Natural killer cell treated with Interleukin-12 subunit alpha and Interleukin-12 subunit beta and Interleukin-15 and Interleukin-18, amount 100 ng/mL, for 72 hours (primary cell): Measurements from ENCODE around the gene PCP2. TPM values are rescaled to one million over a fixed set of nuclear protein-coding genes. Genes with fewer than 3 reads are reported as not detected.

Source experiments
- ATAC-seq, 2 donors: fragments of 150-1000 bp; cut with Tn5 transposase in 1 of 2; sonication (Bioruptor Pico), chemical (Tn5 transposase) in 1 of 2; 2 replicates each; pipeline ENCODE4 v1.10.0; 2021
- DNase-seq: peaks from one replicate; pipeline ENCODE4 v3.0.0; 2022; ENCODE audit warnings: low spot score
- H3K27ac Mint-ChIP-seq, 2 donors: 1 replicate in 1 of 2; 2 replicates in 1 of 2; pipeline ENCODE4 v1.8.0; 2022; ENCODE audit warnings: mixed read lengths in 2 of 2, mild to moderate bottlenecking in 1 of 2, moderate library complexity in 1 of 2
- H3K27me3 Mint-ChIP-seq, 2 donors: 1 replicate in 1 of 2; 2 replicates in 1 of 2; pipeline ENCODE4 v1.8.0; 2022; ENCODE audit warnings: mixed read lengths in 2 of 2
- H3K36me3 Mint-ChIP-seq: one replicate; pipeline ENCODE4 v1.8.0; 2022; ENCODE audit warnings: mixed read lengths
- H3K4me1 Mint-ChIP-seq, 2 donors: 1 replicate in 1 of 2; 2 replicates in 1 of 2; pipeline ENCODE4 v1.8.0; 2022; ENCODE audit warnings: low read depth in 2 of 2, mixed read lengths in 2 of 2, mild to moderate bottlenecking in 1 of 2
- H3K4me3 Mint-ChIP-seq: one replicate; pipeline ENCODE4 v1.8.0; 2022; ENCODE audit warnings: mixed read lengths
- H3K9me3 Mint-ChIP-seq: 2 replicates; pipeline ENCODE4 v1.8.0; 2022; ENCODE audit warnings: mixed read lengths
- total RNA-seq, 2 donors: library from RNA; stranded (reverse); gene quantifications; one replicate each; pipeline ENCODE4 v1.2.3, GENCODE V29; 2022

PCP2 gene
- total RNA-seq, 2 donors from 2014 or later, result 1.2 to 1.5 TPM

DNA sequence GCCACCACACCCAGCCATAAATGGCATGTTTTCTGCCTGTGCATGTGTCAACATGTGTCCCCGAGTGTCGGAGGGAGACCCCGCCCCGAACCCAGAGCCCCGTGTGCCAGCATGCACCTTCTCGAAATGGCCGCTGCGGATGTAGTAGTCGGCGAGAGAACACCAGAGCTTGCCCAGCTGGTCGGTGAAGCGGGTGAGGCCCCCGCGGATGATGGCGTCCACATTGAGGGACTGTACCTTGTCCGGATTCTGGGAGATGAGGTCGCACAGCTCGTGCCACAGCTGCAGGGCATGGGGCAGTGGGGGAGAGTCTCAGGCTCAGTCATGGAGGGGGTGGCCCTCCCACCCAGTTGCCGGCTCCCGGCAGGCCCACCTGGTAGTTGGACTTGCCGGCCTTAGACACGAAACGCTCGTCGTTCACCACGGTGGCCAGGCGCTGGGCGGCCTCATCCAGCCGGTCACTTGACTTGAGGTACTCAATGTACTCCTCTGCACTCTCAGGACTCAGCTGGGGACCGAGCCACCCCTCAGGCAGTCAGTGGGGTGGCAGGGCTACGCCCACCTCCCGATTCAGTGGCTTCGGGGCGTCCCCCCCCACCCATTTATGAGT, 7.7 kb downstream of the PCP2 start:
- Mint-ChIP-seq H3K9me3 (no peaks in the 10 kb centered on the region), H3K4me1 (peaks cover 29 to 38% of the 10 kb centered on the region in 2 donors), H3K36me3 (peaks cover 9% of the 10 kb centered on the region), H3K27ac (no peak overlapping the region), H3K4me3 (no peak overlapping the region), H3K27me3 (no peaks in the 10 kb centered on the region)
- no peak for ATAC-seq
- DNase-seq, result no peak

DNA sequence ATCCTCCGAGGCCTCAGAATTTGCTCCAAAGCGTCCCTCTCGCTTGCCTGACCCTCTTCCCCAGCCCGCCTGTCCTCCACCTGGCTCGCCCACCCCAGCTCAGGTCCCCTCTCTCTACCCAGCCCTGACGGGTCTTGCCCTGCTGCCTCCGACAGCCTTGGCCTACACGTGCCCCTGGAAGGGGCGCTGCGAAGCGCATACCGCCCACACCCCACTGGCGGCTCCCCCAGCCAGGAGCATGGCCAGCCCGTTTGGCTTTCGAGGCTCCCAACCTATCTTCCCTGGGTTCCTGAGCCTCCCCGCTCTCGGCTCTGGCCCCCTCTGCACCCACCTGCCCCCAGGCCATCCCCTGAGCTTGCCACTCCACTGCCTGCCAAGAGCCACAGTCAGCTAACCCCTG, 8.7 kb downstream of the PCP2 start:
- Mint-ChIP-seq H3K4me1 (peaks cover 18 to 28% of the 10 kb centered on the region in 2 donors), H3K9me3 (no peaks in the 10 kb centered on the region), H3K27ac (no peak overlapping the region), H3K36me3 (peaks cover 8% of the 10 kb centered on the region), H3K27me3 (no peaks in the 10 kb centered on the region), H3K4me3 (no peak overlapping the region)
- no peak for ATAC-seq
- DNase-seq, result no peak

DNA sequence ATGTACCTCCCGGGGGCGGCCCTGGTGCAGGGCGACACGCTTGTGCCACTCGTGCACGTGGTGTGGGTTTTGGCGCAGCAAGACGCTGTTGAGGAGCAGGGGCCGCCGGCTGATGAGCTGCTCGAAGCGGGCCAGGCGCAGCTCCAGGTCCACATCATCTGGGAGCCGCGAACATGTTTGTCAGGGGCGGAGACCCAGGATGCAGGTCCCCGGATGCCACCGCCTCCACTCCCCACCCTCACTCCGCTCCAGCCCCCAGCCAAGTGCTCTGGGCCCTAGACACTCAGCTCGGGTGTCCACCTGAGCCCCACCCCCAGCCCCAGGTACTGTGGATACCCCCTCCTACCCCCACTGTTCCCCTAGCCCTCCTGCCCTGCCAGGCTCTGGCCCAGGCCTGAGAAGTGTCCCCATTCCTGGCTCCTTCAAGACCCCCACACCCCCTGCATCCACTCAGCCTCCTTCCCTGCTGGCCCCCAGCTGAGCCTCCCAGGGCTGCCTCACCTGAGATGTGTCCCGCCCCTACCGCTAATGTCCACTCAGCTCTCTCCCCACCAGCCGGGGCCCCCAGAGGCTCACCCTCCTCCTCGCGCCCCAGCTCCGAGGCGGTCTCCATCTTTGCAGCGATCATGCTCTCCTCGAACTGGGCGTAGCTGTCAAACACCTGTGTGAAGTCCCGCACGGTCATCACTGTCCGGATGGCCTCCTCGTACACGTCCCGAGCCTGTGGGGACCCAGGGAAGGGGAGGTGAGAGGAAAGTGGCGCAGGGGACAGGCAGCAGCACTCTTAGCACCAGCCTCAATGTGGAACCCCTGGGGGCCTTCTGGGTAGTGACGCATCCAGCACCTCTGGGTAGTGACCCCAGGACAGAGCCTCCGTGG, 9.6 kb downstream of the PCP2 start:
- Mint-ChIP-seq H3K27me3 (no peaks in the 10 kb centered on the region), H3K9me3 (no peaks in the 10 kb centered on the region), H3K4me3 (no peak overlapping the region), H3K36me3 (no peaks in the 10 kb centered on the region), H3K4me1 (peaks cover 10 to 20% of the 10 kb centered on the region in 2 donors), H3K27ac (no peak overlapping the region)
- ATAC-seq, result no peak
- no peak for DNase-seq

DNA sequence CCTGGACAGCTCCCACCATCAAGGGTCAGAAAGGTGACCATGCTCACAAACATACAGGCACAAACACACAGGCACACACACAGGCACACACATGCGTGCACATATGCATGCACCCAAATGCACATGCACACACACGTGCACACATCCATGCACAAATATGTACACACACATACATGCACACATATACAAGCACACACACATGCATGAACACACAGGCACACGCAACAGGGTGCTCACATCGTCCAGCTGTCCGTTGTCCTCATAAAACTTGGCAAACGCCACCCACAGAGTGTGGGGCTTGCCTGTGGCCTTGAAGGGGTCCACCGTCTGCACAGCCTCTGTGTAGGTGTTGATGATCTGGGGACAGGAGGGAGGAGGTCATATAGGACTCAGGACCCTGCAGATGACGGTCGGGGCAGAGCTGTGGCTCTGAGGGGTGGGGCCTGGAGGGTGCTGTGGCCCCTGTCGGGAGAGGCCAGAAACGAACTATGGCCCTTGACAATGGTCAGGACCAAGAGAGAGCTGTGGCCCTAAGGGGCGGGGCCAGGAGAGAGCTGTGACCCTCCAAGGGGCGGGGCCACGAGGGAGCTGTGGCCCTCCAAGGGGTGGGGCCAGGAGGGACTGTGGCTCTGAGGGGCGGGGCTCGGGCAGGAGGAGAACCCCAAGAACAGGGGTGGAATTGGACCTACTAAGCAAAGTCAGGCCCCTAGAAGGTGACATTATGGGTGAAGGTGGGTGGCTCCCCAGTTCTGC, 10.4 kb downstream of the PCP2 start:
- Mint-ChIP-seq H3K27ac (no peak overlapping the region), H3K27me3 (no peaks in the 10 kb centered on the region), H3K4me3 (no peak overlapping the region), H3K36me3 (no peaks in the 10 kb centered on the region), H3K4me1 (peaks cover 1 to 19% of the 10 kb centered on the region in 2 donors), H3K9me3 (no peaks in the 10 kb centered on the region)
- ATAC-seq (peak in 1 of 2 donors; percentile 26), DNase-seq (no peak)

DNA sequence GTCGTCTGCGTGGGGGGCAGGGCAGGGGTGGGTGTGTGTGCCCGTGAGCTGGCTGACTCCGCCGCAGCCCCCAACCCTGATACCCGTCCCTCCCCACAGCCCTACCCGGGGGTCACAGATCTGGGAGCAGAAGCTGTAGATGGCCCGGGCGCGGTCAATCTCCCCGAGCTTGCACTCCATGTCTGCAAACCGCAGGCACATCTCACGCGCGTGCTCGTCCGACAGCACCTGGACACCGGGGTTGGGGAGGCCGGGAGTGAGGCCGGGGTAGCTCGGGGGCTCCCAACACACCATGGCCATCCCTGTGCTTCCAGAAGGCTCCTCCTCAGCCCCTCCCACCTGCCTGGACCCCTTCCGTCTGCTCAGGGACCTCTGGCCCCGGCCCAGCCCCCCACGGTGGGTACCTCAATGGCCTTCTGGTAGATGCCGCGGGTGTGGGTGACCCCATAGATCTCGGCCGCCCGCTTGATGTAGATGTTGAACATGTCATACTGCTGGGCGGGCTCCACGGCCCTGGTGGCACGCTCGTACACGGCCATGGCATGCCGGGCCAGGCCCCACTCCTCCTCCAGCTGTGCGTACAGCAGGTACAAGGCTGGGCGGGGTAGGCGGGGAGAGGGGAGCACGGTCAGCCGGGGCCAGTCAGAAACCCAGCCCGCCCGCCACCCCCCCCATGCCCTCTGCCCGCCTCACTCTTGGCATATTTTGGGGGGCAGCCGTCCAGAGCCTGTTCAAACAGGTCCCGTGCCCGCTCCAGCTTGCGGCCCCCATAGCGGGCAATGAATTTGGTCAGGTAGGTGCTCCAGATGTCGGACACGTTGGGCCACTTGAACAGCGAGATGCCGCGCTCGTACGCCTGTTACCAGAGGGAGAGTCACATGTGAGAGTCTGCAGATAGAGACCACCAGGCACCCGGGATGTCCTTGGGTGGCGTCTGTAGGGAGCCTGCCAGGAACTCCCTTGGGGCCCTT, 12.8 kb downstream of the PCP2 start:
- no peaks in the 10 kb centered on the region for H3K27me3 Mint-ChIP-seq
- H3K36me3 Mint-ChIP-seq, result no peaks in the 10 kb centered on the region
- H3K4me3 Mint-ChIP-seq, result no peak overlapping the region
- H3K9me3 Mint-ChIP-seq, result no peaks in the 10 kb centered on the region
- no peak overlapping the region for H3K27ac Mint-ChIP-seq
- ATAC-seq (no peak), DNase-seq (no peak)
- H3K4me1 Mint-ChIP-seq, result peaks cover 0 to 10% of the 10 kb centered on the region in 2 donors

DNA sequence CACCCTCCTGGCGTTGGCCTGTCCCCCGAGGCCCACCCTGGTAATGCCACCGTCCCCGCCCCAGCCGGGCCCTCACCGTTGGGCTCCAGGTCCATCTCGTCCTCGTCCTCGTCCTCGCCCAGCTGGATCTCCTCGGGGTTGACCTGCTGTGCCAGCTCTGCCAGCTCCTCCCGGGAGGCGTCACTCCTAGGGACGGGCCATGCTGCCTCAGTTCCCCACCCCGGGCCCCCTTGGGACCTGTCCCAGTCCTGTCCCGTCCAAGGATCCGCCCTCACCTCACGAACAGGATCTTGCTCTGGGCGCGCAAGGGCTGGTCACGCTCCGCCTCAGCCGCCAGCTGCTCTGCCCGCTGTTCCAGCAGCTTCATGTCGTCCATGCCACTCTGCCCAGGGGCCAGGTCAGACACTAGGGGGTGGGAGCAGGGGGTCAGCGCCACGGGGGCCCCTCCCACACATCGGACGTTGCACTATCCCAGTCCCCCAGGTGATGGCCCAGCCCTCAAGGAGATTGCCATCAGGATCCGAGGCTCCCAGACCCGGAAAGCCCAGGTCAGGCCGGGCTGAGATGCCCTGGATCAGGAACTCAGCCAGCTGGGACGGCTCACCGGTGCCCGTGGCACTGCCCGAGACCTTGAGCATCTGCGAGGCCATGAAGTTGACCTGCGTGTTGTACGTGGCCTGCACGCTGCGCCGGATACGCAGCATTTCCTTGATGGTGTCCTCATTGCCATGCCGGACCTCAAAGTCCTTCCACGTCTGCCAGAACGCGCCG, 13.7 kb downstream of the PCP2 start:
- H3K36me3 Mint-ChIP-seq, result no peaks in the 10 kb centered on the region

DNA sequence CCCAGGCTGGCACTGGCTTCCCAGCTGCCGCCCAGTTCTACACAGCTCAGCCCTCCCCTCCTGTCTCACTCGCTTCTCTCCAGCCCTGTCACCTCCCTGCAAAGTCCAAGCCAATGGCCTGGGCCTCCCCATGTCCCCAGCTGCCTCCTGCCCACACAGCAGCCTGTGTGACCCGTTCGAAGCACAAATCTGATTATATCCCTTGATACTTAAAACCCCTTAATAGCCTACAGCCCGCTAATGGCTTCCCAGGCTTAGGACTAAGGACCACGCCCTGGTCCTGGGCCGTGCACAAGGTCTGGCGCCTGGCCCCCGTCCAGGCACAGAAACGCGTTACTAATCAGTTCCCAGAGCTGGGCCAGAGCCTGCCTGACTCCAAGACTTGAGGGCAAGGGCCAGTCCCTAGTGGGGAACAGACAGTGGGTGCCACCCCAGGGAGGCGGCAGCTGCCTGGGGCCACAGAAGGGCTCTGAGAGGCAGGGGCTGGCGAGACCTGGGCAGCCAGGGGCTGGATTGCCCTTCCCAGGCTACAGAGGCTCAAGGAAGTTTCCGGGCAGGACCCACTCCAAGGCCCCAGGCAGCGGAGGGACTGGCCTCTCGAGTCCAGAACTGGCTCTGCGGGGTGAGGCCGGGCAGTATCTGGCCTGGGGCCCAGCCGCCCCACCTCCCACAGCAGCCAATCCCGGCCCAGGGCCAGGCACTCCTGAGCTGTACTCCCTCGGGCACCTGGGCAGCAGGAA, 14.6 kb downstream of the PCP2 start:
- no peak for ATAC-seq
- Mint-ChIP-seq H3K4me3 (no peak overlapping the region), H3K4me1 (peaks cover 0 to 10% of the 10 kb centered on the region in 2 donors), H3K36me3 (no peaks in the 10 kb centered on the region), H3K27ac (no peak overlapping the region), H3K27me3 (no peaks in the 10 kb centered on the region), H3K9me3 (no peaks in the 10 kb centered on the region)
- no peak for DNase-seq

More for the DNA sequence above, 13.7 kb downstream of the PCP2 start:
- ATAC-seq (no peak), DNase-seq (no peak)
- H3K4me3 Mint-ChIP-seq, result no peak overlapping the region
- no peaks in the 10 kb centered on the region for H3K9me3 Mint-ChIP-seq
- no peaks in the 10 kb centered on the region for H3K27me3 Mint-ChIP-seq
- no peak overlapping the region for H3K27ac Mint-ChIP-seq
- H3K4me1 Mint-ChIP-seq, result peaks cover 0 to 10% of the 10 kb centered on the region in 2 donors

DNA sequence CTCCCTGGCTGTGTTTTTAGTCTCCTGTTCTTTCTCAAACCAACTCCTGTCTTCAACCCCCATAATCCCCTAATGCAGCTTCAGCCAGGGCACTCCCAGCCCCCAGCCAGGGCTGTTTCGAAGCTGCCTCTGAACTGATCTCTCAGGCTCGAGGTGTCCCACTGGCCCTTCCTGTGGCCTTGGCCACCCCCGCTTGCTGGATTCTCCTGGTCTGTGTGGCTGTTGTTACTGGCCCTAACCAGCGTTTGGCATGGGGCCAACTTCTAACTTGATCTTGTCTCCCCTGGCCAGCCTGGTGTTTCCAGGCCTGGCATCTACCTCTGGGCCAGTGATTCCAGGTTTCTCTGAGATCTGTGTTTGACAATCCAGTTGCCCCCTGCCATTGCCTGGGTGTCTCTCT, 15.2 kb downstream of the PCP2 start:
- no peak overlapping the region for H3K27ac Mint-ChIP-seq
- ATAC-seq (no peak), DNase-seq (no peak)
- H3K27me3 Mint-ChIP-seq, result no peaks in the 10 kb centered on the region
- H3K9me3 Mint-ChIP-seq, result no peaks in the 10 kb centered on the region
- H3K36me3 Mint-ChIP-seq, result no peaks in the 10 kb centered on the region
- peaks cover 0 to 10% of the 10 kb centered on the region in 2 donors for H3K4me1 Mint-ChIP-seq
- H3K4me3 Mint-ChIP-seq, result no peak overlapping the region

DNA sequence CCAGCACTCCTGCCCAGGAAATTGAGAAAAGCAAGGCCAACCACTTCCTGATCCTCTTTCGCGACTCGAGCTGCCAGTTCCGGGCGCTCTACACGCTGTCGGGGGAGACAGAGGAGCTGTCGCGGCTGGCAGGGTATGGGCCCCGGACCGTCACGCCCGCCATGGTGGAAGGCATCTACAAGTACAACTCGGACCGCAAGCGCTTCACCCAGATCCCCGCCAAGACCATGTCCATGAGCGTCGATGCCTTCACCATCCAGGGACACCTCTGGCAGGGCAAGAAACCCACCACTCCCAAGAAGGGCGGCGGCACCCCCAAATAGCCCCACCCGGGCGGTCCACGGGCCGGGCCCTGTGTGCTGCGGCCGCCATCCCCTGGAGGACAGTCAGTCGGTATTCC, 15.8 kb downstream of the PCP2 start:
- Mint-ChIP-seq H3K4me3 (no peak overlapping the region), H3K9me3 (no peaks in the 10 kb centered on the region), H3K4me1 (peaks cover 0 to 8% of the 10 kb centered on the region in 2 donors), H3K27me3 (no peaks in the 10 kb centered on the region), H3K27ac (no peak overlapping the region), H3K36me3 (no peaks in the 10 kb centered on the region)
- ATAC-seq (no peak), DNase-seq (no peak)

DNA sequence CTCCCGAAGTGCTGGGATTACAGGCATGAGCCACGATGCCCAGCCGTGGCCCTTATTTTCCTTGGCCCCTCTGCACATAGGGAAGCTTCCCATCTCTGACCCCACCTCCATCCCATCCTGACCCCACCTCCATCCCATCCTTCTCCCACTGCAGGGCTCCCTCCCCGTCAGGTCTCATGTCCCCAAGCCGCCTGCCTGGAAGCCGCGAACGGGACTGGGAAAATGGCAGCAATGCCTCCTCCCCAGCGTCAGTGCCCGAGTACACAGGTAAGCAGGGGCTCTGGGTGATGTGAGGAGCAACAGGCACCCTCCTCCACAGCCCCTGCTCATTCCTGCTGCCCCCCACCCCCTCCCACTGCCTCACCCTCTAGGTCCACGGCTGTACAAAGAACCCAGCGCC, 16.3 kb downstream of the PCP2 start:
- Mint-ChIP-seq H3K4me1 (peaks cover 0 to 8% of the 10 kb centered on the region in 2 donors), H3K9me3 (no peaks in the 10 kb centered on the region), H3K36me3 (no peaks in the 10 kb centered on the region), H3K27me3 (no peaks in the 10 kb centered on the region), H3K27ac (no peak overlapping the region), H3K4me3 (no peak overlapping the region)
- ATAC-seq, result no peak
- DNase-seq, result no peak

DNA sequence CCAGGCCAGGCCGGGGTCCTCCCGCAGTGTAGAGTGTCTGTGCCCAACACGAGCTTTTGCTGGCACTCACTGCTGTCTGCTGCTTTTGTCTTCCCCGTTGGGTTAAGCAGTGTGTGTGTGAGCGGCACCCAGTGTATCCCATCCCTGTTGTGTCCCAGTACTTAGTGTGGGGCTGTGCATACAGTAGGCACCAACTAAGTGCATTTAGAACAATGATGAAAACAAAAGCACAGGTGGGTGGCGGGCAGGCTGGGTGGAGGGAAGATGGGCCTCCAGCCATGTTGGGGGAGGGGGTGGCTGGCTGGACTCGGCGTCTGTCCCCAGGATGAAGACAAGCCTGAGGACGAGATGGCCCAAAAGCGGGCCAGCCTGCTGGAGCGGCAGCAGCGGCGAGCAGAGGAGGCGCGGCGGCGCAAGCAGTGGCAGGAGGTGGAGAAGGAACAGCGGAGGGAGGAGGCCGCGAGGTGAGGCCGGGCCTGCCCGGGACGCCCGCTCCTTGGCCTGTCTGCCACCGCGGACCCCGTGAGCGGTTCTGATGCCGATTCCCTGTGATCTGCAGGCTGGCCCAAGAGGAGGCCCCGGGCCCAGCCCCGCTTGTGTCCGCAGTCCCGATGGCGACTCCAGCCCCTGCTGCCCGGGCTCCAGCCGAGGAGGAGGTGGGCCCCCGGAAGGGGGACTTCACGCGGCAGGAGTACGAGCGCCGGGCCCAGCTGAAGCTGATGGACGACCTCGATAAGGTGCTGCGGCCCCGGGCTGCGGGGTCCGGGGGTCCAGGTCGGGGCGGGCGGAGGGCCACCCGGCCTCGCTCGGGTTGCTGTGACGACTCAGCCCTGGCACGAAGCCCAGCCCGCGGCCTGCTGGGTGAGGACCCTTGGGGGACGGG, 18.4 kb downstream of the PCP2 start:
- DNase-seq (no peak), ATAC-seq (no peak)
- Mint-ChIP-seq H3K4me3 (no peak overlapping the region), H3K27ac (no peak overlapping the region), H3K4me1 (peaks cover 0 to 8% of the 10 kb centered on the region in 2 donors), H3K36me3 (no peaks in the 10 kb centered on the region), H3K9me3 (no peaks in the 10 kb centered on the region), H3K27me3 (no peaks in the 10 kb centered on the region)
